NCI-H2081 treated with DMSO at 0.1 percent for 48 hours (cell line): ENCODE data around the gene TSPAN6.

Experiments used
- DNase-seq: peaks from one replicate; lab custom pipeline; 2025; lab: John Stamatoyannopoulos, UW

TSPAN6 gene

DNA sequence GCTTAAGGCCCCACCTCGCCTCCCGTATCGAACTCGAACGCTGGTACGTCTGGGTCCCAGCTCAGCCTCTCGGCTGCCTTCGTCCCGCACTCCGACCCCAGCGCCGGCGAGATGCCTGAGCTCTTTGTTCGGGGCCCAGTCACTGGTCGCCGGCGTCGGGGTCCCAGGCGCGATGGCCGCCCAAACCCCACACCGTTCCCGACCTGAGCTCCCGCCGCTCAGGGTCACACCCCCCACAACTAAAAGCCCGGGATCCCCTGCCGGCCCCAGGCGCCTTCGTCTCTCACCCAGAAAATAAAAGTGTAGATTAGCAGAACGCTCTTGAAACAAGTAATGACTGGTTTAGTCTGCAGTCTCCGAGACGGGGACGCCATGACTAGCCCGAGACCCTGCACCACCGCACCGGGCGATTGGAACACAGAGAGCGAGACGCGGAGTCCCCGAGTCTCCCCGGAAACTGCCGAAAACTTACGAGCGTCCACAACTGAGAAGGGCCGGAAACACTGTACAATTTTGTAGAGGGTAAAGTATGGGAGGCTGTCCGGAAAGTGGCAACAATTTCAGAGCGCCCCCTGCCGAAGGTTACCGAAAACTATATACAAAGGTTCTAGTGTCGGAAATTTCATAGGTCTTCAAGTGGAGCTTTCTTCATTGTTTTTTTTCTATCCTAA lies at the start of gene TSPAN6:
TSS of gene TSPAN6 (minus strand) at position 486 of the 671 bp plus-strand sequence. CDS start at position 374, 112 bp downstream.
- peak; percentile 57 for DNase-seq

DNA sequence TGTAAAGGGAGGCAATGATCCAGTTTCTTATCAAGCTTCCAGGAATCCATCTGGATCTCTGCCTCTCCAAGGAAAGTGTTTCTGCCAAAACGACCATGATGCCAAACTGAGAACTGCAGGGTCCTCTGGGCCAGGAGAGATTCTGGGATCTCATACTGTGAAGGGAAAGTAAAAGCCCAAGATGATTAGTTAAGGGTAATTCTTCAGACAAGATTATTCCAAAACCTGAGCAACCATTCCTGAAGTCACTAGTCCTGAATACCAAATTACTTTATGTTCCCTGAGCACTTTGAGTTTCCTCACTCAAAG lies 49.3 kb upstream of the TSPAN6 start:
- no peak for DNase-seq

DNA sequence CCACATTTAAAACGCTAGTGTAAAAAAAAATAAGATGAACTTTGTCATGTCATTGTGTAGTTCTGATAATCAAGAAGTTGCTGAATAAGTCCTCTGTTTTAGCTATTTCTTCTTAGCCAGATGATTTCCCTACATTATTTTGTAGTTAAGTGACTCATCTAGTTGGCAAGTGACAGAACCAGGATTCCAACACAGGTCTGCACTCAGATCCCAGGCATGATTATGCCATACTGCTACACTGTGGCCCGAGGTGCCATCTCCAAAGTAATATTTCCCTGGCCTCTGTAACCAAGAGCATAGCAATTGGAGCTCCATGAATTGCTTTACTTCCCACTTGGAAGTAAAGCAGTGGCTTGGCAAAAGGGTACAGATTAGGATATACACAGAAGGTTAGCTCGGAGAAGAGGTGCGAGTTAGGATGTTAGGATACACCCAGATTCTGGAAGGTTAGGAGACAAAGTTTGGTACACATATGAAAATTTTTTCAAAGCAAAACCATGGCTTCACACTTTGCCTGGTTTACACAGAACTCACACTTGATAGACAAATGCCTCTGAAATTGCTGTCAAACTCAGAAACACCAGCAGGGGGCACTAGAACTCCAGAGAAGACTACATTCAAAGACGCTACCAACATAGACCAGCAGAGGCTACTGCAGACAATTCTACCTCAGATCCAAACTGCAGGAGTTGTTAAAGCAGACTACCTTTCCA lies 48.8 kb upstream of the TSPAN6 start:
- DNase-seq: peak; percentile 18

GRCh38 chrX:100682939-100683338 lies 46.3 kb upstream of the TSPAN6 start:
- no peak for DNase-seq

DNA sequence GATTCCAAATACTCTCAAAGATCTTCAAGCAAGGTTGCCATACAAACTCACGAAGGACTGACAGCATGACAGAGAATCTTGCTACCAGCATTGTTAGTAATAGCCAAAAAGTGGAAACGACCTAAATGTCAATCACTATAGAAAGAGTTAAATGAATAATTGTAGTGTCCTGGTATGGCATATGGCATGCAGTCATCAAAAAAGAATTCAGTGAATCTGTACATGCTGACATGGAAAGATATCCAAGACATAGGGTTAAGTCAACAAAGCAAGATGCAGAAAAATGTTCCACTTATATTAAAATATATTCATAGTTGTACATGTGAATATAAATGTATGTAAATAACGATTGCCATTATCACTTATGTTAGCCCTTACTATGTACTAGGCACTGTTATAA lies 45.0 kb upstream of the TSPAN6 start:
- no peak for DNase-seq

DNA sequence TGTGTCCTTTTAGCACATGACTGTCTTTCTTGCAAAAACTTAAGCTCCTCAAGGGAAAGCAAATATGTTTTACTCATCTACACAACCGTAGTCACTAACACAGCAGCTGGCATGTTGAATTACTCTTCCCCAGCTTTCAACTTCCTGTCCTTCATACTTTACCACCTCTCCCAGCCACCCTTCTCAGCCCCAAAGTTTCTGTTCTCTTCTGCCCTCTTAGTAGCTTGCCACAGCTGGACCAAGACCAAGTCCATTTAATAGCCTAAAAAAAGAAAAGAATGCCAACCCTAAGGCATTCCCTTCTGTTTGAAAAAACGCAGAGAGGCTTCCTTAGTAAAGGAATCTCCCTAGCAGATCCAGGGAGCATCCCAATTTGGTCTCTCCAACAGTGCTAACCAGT lies 44.1 kb upstream of the TSPAN6 start:
- no peak for DNase-seq

DNA sequence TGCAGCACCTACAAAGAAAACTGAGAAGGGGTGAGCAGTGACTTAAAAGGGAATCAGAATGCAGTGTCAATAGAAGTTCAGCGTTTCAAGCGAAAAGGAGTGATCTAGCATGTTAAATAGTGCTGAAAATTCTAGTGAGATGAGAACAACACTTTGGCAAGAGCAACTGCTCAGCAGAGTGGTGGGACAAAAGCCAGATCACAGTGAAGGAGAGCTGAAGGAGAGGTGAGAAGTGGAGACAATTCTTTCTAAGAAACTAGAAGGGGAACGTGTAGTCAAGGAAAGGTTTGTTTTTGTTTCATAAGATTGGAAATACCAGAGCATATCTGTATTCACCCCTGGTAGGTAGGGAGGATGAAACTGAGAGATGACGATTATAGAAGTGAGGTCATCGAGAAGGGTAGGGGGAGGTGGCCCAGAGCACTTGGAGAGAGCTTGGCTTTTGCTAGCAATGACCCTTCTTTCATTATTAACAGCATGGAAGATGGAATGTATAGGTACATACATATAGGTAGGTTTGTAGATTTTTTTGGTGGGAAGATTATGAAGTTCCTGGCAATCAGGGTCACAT lies 41.1 kb upstream of the TSPAN6 start:
- no peak for DNase-seq

GRCh38 chrX:100674705-100675104 lies 38.1 kb upstream of the TSPAN6 start:
- DNase-seq: no peak

DNA sequence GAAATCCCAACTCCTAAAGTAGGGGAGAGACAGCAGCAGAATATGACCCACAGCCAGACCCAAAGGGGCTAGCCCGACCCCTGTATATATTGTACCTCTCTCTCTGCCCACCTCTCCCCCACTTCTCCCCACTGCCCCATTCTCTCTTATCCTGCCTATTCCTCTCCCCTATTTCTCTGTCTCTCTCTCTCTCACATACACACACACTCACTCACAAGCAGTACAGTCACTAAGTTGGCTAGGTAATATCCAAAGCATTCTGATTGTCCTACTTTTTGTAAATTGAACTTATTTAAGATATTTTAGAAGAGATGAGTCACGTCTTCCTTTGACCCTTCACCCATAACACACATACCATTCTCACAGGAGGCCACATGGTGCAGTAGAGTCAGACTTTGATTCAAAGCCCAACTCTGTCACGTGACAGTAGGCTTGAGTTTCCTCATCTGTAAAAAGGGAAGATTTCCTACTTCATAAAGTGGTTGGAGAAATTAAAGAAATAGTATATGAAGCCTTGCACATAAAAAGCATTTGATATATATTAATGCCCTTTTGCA lies 36.9 kb upstream of the TSPAN6 start:
- DNase-seq: no peak

DNA sequence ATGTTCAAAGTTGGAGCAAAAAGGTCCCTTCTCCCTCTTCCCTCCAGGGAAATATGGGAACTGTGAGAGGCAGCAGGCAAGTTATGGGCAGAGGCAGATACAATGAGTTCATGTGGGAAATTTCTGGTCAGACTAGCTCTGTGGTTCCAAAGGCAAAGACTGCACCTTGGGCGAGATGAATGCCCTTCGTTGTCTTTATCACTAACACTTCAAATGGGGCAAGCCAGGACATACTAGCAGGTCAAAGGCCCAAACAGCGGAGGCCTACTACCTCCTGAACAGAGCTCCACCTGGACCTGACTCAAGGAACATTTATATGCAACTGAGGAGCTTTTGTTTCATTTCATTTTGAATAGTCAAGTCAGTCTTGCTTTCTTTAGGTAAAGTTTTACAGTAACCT lies 36.4 kb upstream of the TSPAN6 start:
- no peak for DNase-seq

- no peak for DNase-seq
These were observed 27.0 kb upstream of the TSPAN6 start for GRCh38 chrX:100663642-100664041.

DNA sequence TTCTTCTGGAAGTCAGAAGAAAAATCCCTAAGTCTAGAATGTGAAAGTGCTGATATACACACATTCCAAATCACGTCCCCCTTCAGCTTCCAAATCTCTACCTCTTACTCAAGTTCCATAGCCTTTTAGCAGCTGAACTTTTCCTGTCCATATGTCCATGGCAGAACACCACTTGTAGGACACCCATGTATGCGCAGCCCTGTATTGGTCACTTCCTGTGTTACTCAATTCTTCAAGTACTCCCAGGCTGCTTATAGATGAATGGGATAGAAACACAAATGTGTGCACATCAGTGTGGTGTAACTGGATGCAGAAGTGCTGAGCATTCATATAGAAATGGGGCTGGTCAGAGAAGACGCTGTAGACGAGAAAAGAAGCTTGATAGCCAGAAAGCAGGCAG lies 26.2 kb upstream of the TSPAN6 start:
- no peak for DNase-seq

DNA sequence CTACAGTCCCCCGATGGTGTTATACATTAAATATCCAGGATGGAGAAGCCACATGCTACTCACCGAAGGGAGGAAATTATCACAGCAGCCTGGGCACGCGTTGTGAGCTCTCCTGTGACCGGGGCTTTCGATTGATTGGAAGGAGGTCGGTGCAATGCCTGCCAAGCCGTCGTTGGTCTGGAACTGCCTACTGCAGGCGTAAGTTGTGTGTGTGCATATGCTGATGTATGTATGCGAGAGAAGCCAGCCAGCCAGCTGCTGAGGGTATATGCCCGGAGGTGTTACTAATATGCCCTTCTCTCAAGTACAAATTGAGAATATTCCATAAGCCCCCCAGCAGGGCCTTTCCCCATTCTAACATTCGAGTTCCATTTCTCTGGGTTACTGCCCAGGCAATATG lies 25.6 kb upstream of the TSPAN6 start:
- no peak for DNase-seq

GRCh38 chrX:100659431-100660137 lies 23.0 kb upstream of the TSPAN6 start:
- no peak for DNase-seq

- no peak for DNase-seq
These were observed 22.4 kb upstream of the TSPAN6 start for GRCh38 chrX:100658941-100659381.

GRCh38 chrX:100654261-100654660 lies 17.7 kb upstream of the TSPAN6 start:
- no peak for DNase-seq

DNA sequence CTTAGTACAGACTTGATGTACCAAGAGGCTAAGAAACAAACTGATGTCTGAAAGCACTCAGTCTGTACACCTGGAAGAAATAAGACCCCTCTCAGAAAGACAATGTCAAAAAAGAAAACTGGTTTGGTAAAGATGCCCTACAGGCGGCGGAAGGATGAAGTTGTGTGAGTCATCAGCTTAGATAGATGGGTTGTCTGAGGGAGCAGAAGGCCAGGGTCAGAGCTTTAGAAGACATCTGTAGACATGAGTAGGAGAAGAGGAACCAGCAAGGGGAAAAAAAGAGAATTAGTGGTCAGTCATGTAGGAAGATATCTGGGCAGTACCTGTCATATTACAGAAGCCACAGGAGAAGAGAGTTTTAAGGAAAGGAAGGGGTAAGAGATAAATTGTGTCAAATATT lies 15.7 kb upstream of the TSPAN6 start:
- no peak for DNase-seq

DNA sequence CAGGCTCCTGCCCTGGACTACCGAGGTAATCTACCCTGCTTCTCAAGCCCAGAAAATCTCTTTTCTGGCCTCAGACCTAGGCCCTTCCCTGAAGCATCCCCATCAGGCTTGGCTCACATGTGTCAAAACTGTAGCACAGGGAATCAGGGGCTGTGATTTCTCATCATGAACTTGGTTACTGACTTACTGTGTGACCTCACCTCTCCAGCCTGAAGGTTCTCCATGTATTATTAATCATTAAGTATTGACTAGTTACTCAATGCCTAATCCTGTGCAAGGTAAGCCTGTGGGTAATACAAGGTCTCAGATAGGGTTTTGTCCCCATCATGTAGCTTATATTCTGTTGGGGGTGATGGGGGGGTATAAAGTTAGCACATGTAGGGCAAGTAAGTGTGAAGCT lies 14.2 kb upstream of the TSPAN6 start:
- DNase-seq: no peak

GRCh38 chrX:100649550-100650356 lies 13.1 kb upstream of the TSPAN6 start:
- no peak for DNase-seq

DNA sequence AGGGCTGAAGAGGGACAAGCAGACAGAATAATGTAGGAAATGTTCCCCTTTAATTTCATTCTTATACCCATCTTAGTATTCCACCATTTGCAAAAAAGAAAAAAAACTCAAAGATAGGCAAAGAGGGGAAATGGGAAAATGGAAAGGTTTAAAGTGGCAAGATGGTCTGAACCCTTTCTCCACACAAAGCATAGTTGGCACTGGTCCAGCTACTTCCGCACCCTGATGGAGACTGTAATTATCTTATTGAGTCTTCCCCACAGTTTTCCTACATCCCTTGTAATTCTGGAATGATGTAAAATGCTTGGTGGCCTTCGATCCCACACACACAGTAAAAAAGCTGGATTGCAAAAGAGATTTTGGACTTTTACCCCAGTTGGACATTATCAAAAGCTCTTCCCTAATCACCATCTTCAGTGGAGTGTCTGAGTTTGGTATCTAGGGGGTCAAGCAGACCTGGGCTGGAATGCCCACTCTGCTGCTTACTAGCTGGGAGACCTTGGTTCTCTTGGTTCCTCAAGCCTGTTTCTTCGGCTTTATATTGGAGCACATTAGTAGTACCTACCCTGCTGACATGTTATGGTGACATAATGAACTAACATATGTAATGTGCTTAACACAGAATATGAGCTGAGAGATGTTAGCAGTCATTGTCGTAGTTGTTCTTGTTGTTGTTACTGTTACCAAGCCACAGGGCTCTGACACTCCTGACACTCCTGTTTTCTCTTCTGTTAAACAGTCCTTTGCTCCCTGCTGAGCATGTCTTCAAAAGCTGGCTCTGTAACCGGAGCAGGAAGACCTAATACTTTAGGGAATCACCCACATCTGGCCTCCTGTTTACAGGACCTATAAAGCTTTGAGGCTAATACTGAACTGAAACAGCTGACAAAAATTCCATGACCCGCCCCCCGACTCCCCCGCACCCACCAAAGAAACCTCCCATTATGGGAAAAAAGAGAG lies 12.1 kb upstream of the TSPAN6 start:
- no peak for DNase-seq

GRCh38 chrX:100647739-100648138 lies 11.1 kb upstream of the TSPAN6 start:
- DNase-seq: no peak
